ENCODE measurements around the gene LIPC.

GRCh38 chr15:58590236-58590635 lies 158.4 kb downstream of the LIPC start:
- TF ChIP-seq CTCF (conservative IDR thresholded peaks at IDR 0.05 in 1 of 2, IDR thresholded peaks at IDR 0.05 in 1 of 2; ENCODE audit: low read depth in 1 of 2, low read length in 2 of 2) (no peak), EZH2 (IDR thresholded peaks at IDR 0.05; ENCODE audit: low read length, missing control alignments) (no peak)
